H1 (cell line): Measurements from ENCODE around the gene VPS35.
"Not testable (repeated sequence)": the region's sequence is repeated elsewhere in the genome, so short reads cannot be mapped to it uniquely, and the experiment has no call there.

Experiments used
- BACH1 ChIP-seq: IDR thresholded peaks from 2 replicates; pipeline ENCODE4 v1.6.1; 2012; ENCODE audit warnings: low read length, improper control_type of control experiment
- CHD1 ChIP-seq: IDR thresholded peaks from 2 replicates; pipeline ENCODE4 v1.6.1; 2012; ENCODE audit warnings: low read depth, low read length, improper control_type of control experiment
- CTCF ChIP-seq, 3 experiments: IDR thresholded peaks; 1 replicate in 2 of 3; 2 replicates in 1 of 3; pipeline versions ENCODE4 v1.5.1 to v1.6.1; 2011; ENCODE audit warnings: low read length in 3 of 3, mild to moderate bottlenecking in 3 of 3, inconsistent platforms in 2 of 3, low read depth in 1 of 3, moderate library complexity in 1 of 3; ENCODE audit not compliant: insufficient read depth in 1 of 3; ENCODE audit errors: control extremely low read depth in 1 of 3
- GABPA ChIP-seq: IDR thresholded peaks from 2 replicates; pipeline ENCODE4 v1.6.1; 2011; ENCODE audit warnings: mild to moderate bottlenecking, low read length, moderate library complexity, borderline replicate concordance; ENCODE audit not compliant: insufficient read depth
- RAD21 ChIP-seq, 2 experiments: IDR thresholded peaks in 1 of 2; conservative IDR thresholded peaks in 1 of 2; 2 replicates each; pipeline ENCODE4 v1.6.1; 2011; ENCODE audit warnings: low read depth in 2 of 2, low read length in 2 of 2, improper control_type of control experiment in 1 of 2, inconsistent platforms in 1 of 2, mild to moderate bottlenecking in 1 of 2, moderate library complexity in 1 of 2
- SIRT6 ChIP-seq: IDR thresholded peaks from one replicate; pipeline ENCODE4 v1.7.1; 2012; ENCODE audit warnings: low read length, inconsistent platforms

GRCh38 chr16:46681867-46682266, 7.1 kb downstream of the VPS35 start:
- not testable (repeated sequence) for TF ChIP-seq CHD1; CTCF (IDR thresholded peaks at IDR 0.05; ENCODE audit: control extremely low read depth in 1 of 3, insufficient read depth in 1 of 3, low read depth in 1 of 3, low read length in 3 of 3); SIRT6; BACH1; GABPA; RAD21 (IDR thresholded peaks at IDR 0.05 in 1 of 2, conservative IDR thresholded peaks at IDR 0.05 in 1 of 2; ENCODE audit: low read depth in 2 of 2, low read length in 2 of 2)
